Skin epidermis (tissue), 12 donors: ENCODE measurements around the gene ARSB.

Source experiments
- H3K27ac ChIP-seq, 21 experiments: fragments of 200-600 bp; sonication (generic) in 11 of 21; one replicate each; pipeline ENCODE4 v1.5.0; 2020; ENCODE audit warnings: mild to moderate bottlenecking in 3 of 21, inconsistent platforms in 2 of 21, moderate library complexity in 2 of 21
- H3K4me3 ChIP-seq, 7 experiments: fragments of 200-600 bp; sonication (generic) in 2 of 7; one replicate each; pipeline ENCODE4 v1.5.0; 2020; ENCODE audit warnings: inconsistent platforms in 2 of 7, mild to moderate bottlenecking in 2 of 7, moderate library complexity in 1 of 7

The ARSB gene

DNA sequence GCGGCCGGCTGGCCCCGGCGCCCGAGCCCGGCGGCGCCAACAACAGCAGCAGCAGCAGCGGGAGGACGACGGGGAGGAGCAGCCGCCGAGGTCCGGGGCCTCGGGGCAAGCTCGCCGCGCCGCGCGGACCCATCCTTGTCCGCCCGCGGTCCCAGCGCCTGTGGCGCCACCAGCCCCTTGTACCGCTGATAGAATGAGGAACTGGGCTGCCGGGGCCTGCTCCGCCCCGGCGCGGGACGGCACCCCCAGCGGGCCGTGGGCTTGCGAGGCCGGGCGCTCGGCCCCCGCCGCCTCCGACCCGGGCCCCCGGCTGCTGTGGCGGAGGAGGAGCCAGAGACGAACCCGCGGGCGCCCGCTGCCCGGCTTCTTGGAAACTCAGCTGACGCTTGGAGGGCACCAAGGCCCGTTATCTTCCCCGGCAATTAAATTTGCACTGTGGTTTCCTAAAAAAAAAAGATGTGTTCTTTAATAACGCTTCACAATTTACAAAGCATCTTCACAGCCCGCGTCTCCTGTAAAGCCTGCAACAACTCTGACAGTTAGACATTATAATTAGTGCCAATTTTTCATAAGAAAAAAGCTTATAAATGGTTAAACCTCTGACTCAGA is at the start of gene ARSB:
ARSB (minus strand) TSS at position 195 of the 609 bp plus-strand sequence; CDS start at position 133, 62 bp downstream.
- H3K27ac ChIP-seq, result peak within 1 kb of the TSS; percentile 82 to 97 (median 93)
- H3K4me3 ChIP-seq, result peak within 1 kb of the TSS; percentile 61 to 92 (median 79)

DNA sequence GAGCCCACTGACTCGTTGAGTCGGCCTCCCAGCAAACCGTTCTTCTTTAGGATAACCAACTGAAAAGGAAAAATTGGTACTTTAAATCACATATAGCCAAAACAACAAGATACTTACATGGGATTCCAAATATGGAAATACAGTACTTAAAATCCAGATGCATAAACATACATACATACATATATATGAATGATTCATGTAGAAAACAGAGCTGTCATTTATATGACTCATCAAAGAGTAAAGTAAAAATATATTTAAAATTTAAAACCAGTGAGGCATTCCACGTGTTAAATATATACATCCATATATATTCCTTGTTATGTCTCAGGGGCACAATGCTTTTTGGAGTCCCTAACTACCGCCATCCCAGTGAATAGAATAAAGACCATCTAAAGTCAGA is 47.7 kb upstream of the ARSB start:
- Histone ChIP-seq H3K4me3 (no peak overlapping the region), H3K27ac (no peak overlapping the region)

DNA sequence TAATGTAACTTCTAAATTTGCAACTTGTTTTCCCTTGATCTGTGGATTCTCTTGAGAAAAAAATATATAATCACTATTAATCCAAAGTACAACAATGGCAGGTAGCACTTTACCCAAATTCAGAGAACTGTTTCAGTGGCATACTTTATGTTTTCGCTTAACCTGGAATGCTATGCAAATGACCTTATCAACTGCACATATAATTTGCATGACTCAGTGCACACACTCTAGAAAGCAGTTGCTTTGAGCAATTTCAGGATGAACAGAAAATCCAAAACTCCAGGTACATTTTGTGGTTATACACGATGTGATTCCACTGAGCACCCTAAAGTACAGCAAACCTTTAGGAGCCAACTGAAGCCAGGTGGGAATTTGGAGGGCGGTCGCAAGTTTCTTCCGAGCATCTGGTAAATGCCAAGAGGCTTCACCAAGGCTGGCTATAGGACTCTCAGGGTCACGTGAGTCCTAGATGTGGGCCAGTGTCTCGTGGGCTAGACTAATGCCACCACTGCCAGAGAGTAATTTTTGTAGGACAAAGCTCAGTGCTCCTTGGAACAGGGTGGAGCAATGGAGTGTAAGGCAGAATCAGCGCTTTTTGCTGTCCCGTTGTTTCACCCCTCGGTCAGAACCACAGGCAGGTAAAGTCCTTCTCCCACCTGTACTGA is 47.1 kb upstream of the ARSB start:
- H3K4me3 ChIP-seq, result no peak overlapping the region
- H3K27ac ChIP-seq, result no peak overlapping the region

DNA sequence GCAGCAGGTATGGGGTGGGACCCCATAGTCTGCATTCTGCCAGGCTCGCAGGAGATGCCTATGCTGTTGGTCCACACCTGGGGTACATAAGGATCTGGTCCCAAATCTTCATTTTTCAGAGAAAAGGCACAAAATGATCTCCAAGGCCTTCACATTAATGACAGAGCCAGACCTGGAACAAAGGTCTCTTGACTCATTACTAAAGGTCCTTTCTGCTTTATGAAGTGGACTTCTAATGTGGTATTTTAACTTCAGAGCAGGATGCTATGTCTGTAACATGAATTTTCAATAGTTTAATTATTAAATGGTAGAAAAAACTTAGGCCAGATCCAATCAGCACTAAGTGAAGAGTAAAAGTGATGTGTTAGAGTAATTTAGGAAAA is 46.4 kb upstream of the ARSB start:
- H3K27ac ChIP-seq, result peak overlapping the region in 1 of 21 experiments; percentile 23

DNA sequence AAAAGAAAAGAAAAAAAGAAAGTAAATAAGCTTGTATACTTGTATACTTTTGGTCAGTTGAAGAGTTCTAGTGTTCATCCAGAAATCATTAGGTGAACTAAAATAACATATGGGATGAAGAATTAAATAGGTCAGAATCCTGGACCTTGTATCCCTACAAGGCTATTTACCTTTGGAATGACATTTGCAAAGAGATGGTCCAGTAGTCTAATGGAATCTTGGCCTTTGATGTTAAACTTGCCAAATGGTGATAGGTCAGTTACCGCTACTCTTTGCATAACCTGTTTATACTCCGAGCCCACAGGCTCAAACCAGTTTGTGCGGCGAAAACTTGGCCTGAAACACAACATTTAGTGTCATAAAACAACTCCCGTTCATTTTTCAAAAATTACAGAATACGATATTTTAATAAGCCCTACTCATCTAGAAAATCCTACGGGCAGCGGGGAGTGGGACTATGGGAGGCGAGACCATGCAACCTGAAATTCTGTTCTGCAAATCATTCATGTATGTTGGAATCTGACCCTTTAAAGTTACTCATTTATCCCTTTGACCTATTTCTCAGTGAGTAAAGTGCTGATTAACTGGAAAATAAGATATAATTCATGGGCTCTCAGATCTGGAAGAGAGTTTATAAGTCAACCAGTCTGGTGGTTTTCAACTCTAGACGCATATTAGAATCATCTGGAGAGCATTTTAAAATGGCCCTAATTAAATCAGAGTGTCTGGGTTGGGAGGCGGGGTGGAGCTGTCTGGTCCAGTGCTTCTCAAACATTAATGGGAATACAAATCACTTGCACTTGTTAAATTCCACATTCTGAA is 45.8 kb upstream of the ARSB start:
- Histone ChIP-seq H3K4me3 (no peak overlapping the region), H3K27ac (peak overlapping the region in 1 of 21 experiments; percentile 23)

More for the DNA sequence above, 46.4 kb upstream of the ARSB start:
- H3K4me3 ChIP-seq, result no peak overlapping the region

DNA sequence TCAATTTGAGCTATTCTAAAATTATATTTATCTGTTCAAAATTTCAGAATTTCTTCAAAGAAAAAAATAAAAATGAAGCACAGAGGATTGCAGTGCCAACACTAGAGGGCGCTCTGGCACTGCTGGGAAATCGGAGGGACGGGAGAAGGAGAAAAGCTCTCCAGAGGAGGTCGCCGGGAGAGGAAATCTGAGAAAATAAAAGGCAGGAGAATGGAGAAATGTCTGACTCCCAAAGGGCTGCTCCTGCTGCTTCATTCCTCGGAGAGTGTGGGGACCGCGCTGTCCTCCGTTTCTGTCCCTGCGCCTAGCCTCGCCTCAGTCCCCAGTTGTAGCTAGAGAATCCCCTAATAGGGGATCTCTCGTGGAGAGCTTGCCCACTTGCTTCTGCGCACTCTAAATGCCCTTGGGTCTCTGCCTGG is 40.0 kb upstream of the ARSB start:
- no peak overlapping the region for H3K4me3 ChIP-seq

DNA sequence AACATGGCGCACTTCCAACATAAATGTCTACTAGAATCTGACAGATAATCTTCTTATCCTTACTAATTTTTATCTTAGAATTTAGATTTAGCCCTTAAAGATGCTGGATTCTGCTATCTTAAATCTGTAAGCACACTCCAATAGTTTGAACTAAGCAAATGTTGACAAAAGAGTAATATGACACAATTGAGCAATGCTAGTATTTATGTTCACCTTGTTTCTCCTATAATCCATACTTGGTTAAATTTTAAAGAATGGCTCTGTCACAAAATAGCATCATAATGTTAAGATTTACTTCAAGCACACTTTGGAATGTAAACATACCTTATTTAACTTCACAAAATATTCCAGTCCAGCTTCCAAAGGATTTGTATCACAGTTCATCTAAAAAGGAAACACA is 38.8 kb upstream of the ARSB start:
- H3K4me3 ChIP-seq, result no peak overlapping the region
- H3K27ac ChIP-seq, result no peak overlapping the region

More for the DNA sequence above, 40.0 kb upstream of the ARSB start:
- no peak overlapping the region for H3K27ac ChIP-seq

DNA sequence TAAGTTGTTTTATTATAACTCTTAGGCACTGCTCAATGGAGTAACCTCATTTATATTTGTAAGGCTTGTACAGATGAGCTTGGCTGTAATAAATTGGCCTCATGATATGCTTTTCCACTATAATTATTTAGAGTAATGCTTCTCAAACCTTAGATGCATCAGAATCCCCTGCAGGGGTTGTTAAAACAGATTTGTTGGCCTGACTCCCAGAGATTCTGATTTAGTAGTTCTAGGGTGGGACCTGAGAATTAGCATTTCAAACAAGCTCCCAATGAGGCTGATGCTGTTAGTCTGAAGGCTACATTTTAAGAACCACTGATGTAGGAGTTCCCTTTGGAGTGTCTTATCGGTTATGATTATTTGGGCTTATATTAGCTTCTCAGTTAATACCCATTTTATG is 38.2 kb upstream of the ARSB start:
- Histone ChIP-seq H3K27ac (no peak overlapping the region), H3K4me3 (no peak overlapping the region)

DNA sequence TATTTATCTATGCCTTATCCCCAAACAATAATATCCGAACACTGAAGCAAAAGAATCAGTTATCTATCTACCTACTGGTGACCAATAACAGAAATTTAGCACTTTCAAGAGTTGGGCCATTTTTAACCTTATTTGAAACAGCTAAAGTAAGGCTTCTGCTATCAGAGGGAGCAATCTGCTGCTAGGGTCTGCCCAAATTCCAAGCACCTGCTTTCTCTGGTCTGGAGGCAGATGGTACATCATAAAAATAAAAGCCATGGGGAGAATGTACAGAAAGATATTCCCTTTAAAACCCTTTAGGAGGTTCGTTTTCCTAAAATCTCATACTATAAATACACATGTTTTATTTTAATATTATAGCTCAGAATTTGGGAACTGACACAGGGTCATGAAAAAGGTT is 37.7 kb upstream of the ARSB start:
- Histone ChIP-seq H3K4me3 (no peak overlapping the region), H3K27ac (no peak overlapping the region)

DNA sequence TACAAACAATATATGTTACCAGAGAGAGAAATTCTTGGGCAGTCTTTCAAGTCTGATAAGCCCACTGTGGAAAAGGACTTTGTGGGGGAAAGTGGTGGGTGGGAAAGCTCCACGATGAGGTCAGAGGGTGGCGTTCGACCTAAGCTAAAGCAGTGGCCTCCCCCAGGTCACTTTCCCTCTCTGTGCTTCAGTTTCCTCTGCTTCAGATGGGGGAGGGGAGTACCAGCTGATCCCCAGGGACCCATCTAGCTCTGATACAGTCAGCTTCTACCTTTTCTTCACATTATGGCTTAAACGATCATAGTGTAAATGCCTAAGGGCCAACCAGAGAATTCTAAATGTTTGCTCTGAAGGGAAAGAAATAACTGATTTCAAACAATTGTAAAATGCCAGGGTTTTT is 36.6 kb upstream of the ARSB start:
- no peak overlapping the region for H3K27ac ChIP-seq

DNA sequence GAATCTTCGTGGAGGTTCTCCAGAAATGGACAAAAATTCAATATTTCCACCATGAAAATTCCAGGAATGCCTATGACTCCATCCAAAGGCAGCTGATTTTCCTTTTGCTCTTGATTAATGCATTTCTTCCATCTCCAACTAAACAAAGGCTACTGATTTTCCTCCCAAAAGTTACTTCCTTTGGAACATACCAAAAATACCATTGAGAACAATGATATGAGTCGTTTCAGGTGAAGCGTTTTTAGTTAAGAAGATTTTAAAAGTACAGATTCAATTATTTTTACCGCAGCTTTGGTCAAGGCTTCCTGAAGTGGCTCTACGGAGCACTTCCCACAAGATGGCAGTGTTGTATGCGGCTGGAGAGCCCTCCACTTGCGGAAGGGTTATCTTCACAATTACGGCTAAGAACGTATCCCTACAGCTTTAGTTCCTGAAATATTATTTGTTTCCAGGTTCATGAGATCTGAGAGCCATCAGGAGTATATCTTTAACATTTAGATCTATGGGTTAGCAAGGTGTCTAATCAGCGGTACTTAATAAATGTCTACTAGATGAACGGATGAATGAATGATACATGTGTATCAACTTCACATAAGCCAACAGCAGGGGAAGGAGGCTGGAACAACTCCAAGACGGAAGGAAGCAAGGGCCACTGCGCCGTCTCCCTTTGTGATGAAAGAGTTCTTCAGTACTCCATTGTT is 35.9 kb upstream of the ARSB start:
- H3K4me3 ChIP-seq, result no peak overlapping the region
- no peak overlapping the region for H3K27ac ChIP-seq

More for the DNA sequence above, 36.6 kb upstream of the ARSB start:
- H3K4me3 ChIP-seq, result no peak overlapping the region

DNA sequence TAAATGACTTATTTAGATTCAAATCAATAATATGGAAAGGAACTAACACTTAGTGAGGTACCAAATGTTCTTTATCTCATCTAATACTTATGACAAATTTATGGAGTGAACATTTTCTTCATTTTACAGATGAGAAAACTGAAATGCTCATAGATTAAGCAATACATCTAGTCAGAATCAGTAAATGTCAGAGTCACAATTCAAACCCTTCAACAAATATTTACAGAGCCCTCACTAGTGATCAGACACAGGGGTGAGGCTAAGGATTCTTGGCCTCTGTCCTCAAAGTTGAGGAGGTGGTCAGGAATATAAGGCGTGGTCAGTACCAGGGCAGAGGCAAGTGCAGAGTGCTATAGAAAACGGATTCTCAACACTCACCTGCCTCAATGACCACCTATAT is 29.5 kb upstream of the ARSB start:
- H3K27ac ChIP-seq, result no peak overlapping the region

DNA sequence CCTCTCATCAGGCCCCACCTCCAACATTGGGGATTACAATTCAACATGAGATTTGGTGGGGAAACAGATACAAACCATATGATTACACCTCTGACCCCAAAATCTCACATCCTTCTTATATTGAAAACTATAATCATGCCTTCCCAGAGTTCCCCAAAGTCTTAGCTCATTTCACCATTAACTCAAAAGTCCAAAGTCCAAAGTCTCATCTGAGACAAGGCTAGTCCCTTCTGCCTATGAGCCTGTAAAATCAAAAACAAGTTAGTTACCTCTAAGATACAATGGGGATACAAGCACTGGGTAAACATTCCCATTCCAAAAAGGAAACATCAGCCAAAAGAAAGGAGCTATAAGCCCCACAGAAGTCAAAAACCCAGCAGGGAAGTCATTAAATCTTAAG is 26.8 kb upstream of the ARSB start:
- no peak overlapping the region for H3K4me3 ChIP-seq
- H3K27ac ChIP-seq, result no peak overlapping the region

More for the DNA sequence above, 29.5 kb upstream of the ARSB start:
- no peak overlapping the region for H3K4me3 ChIP-seq

DNA sequence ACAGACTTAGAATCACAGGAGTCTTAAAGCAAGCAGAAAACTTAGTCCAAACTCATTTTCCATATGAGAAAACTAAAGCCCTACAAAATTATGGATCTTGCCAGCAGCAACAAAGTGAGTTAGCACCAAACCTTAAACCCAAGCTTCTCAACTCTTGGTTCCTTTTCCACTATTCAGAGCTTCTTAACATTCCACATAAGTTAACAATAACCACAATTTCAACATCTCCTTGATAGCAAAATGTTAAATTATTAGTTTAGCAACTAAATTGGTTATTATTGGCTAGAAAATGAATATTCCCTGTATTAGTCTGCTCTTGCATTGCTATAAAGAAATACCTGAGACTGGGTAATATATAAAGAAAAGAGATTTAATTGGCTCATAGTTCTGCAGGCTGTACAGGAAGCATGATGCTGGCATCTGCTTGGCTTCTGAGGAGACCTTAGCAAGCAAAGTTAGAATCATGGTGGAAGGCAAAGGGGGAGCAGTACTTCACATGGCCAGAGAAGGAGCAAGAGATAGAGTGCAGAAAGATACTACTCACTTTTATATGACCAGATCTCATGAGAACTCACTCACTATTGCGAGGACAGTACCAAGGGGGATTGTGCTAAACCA is 26.2 kb upstream of the ARSB start:
- Histone ChIP-seq H3K4me3 (no peak overlapping the region), H3K27ac (no peak overlapping the region)

DNA sequence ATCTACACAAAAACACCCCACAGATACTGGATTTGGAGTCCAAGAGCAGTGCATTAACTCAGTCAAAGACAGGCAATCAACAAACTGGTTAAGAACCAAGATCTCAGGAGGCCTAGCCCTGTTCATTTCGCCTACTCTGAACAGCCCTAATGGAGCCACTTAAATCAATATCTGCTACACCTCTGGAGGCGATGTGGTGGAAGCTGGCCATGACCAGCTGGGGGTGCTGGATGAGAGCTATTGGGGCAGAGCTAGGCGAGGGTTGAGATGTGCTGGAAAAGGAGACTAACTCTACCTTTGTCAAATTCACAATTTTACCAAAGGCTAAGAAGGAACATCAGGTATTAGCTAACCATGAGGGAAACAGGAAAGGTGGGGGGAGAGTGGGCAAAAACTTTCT is 23.3 kb upstream of the ARSB start:
- Histone ChIP-seq H3K27ac (no peak overlapping the region), H3K4me3 (no peak overlapping the region)

DNA sequence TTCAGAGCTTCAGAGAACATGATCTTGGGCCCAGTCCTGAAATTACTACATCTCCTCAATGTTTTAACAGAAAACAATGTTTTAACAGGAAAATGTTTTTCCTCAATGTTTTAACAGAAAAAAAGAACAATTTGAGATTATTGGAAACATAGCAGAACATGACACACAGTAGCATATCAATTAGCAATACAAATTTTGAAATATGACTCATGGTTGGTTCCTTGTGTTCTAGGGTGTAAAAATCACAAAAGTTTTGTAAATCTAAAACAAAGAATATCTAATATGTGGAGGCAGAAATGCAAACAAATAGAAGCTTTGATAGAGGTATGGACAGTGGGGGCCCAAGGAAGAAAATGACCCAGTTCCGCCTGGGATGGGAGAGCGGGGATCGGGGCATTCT is 22.8 kb upstream of the ARSB start:
- Histone ChIP-seq H3K4me3 (no peak overlapping the region), H3K27ac (no peak overlapping the region)

DNA sequence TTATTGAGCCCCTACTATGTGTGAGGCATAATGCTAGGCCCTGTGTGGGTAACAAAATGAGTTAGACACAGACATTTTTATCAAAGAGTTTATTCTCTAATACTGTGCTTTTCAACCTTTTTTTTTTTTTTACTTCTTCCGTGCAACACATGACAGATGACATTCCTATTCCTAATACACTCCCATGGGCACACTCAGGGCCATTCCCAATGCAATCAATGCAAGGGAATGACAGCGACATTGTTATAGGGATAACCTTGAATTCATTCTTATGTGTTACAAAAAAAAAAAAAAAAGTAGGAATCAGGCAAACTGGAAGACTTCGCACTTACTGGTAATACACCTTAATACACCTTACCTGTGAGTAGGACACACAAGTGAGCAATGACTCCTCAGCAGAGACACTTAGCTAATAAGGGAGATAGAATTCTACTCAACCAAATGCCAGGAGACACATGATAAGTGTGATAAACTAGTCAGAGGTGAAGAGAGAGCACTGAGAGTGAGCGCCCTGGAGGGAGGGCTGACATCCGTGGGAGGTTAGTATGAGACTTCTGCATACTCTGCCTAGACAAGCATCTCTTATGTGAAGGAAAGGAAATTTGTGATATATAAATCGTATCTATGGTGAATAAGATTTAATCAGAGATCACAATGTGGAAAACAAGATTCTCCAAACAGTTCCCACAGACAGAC is 21.0 kb upstream of the ARSB start:
- H3K4me3 ChIP-seq, result no peak overlapping the region
- H3K27ac ChIP-seq, result no peak overlapping the region

DNA sequence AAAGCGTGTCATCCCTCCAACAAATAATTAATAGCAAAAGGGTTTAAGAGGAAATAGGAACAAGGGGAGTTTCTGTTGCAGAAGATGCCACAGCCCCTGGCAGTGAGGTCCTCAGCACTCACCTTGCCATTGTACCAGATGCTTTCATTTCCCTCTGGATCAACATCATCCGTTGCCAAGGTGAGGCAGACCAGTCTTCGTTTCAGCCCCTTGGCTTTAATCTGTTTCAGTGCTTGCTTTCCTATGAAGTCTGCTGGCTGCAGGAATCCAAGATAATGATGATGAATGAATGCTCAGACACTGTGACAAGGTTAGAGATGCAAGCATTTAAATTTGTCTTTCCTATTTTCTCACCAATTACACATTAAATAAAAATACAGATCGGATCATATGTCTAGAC is 20.0 kb upstream of the ARSB start:
- Histone ChIP-seq H3K4me3 (no peak overlapping the region), H3K27ac (no peak overlapping the region)

DNA sequence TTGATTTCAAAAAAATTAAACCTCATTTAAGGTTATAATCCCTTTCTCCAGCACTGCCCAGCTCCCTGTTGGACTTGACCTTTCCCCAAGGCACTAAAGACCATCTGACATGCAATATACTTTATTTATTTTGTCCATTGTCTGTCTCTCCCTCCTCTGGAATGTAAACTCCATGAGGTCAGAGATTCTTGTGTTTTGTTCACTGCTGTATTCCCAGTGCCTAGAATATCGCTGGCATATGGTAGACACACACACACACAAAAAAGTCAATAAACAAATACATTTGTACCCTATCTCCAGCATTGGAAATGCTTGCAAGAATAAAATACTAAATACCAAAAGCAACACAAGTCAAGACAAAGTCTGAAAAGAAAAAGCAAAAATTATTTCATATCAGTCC is 17.3 kb upstream of the ARSB start:
- Histone ChIP-seq H3K27ac (no peak overlapping the region), H3K4me3 (no peak overlapping the region)
